GM12878 (cell line): ENCODE measurements around the gene HIVEP2. TPM values are rescaled to one million over a fixed set of nuclear protein-coding genes. Genes with fewer than 3 reads are reported as not detected.

ENCODE experiments used
- polyA plus RNA-seq, 11 experiments: library from polyadenylated mRNA; depleted of rRNA in 4 of 11; unstranded in 6 of 11; stranded (reverse) in 5 of 11; fragments of >200 nt; fragmentation: Nextera tagmentation in 4 of 11; fragmentation: Illumina TruSeq in 1 of 11; extraction: Ambion mirVana in 4 of 11; extraction: Trizol in 1 of 11; gene quantifications; 1 replicate in 1 of 11; 2 replicates in 10 of 11; pipeline versions ENCODE4 v1.2.1 to v1.2.3, GENCODE V29; 2011 to 2016; ENCODE audit warnings: inconsistent platforms in 2 of 11, missing spikeins in 2 of 11, low read depth in 1 of 11
- total RNA-seq, 4 experiments: library from RNA; depleted of rRNA in 3 of 4; stranded (reverse); fragments of >200 nt in 3 of 4; fragmentation: Illumina TruSeq in 1 of 4; extraction: Trizol in 1 of 4; gene quantifications; 2 replicates each; pipeline versions ENCODE4 v1.2.1 to v1.2.3, GENCODE V29; 2013 to 2021

The HIVEP2 gene
- total and polyA plus RNA-seq, 10 of the 15 experiments (the other 5 are each of a cell fraction or from before 2014, with no cell fraction given): 1.2 to 15.7 (median 10.2) TPM

Other genes with a start within 250 kb of the HIVEP2 start
- gene AIG1, start 115.7 kb upstream of the HIVEP2 start, total RNA-seq (2014; rRNA removed): 36.4 and 38.9 TPM in 2 replicates
- 39.0 and 40.8 TPM in 2 replicates for gene AIG1, start 115.7 kb upstream of the HIVEP2 start, total RNA-seq (2014; rRNA removed; fragmentation: Illumina TruSeq; extraction: Trizol)
- 34.9 and 35.2 TPM in 2 replicates for gene AIG1, start 115.7 kb upstream of the HIVEP2 start, total RNA-seq (2021)
- gene AIG1, start 115.7 kb upstream of the HIVEP2 start, polyA plus RNA-seq (2011; rRNA removed): 21.2 and 27.0 TPM in 2 replicates
- gene AIG1, start 115.7 kb upstream of the HIVEP2 start, polyA plus RNA-seq (2014; fragmentation: Illumina TruSeq; extraction: Trizol): 46.2 and 50.5 TPM in 2 replicates
- 10 to 100 TPM; 66.4 to 74.5 TPM for gene AIG1, start 115.7 kb upstream of the HIVEP2 start, polyA plus RNA-seq (2014; fragmentation: Nextera tagmentation; extraction: Ambion mirVana)
- gene AIG1, start 115.7 kb upstream of the HIVEP2 start, polyA plus RNA-seq (2014; rRNA removed): 31.7 and 36.4 TPM in 2 replicates
- 10 to 100 TPM; 32.1 to 33.5 TPM for gene AIG1, start 115.7 kb upstream of the HIVEP2 start, polyA plus RNA-seq (2016; fragmentation: Nextera tagmentation; extraction: Ambion mirVana)